GM19035 (cell line): ENCODE data around the gene FUCA1.
A peak's percentile ranks its signal among the peaks of the same experiment; 100 is the strongest.
"Not testable (repeated sequence)": the region's sequence is repeated elsewhere in the genome, so short reads cannot be mapped to it uniquely, and the experiment has no call there.

Experiments
- ATAC-seq: cut with Tn5 transposase; IDR thresholded peaks from one replicate; pipeline ENCODE4 v1.9.1; 2021; ENCODE audit not compliant: unreplicated experiment

Gene FUCA1

GRCh38 chr1:23803674-23804073, 64.4 kb downstream of the FUCA1 start:
- no peak for ATAC-seq

DNA sequence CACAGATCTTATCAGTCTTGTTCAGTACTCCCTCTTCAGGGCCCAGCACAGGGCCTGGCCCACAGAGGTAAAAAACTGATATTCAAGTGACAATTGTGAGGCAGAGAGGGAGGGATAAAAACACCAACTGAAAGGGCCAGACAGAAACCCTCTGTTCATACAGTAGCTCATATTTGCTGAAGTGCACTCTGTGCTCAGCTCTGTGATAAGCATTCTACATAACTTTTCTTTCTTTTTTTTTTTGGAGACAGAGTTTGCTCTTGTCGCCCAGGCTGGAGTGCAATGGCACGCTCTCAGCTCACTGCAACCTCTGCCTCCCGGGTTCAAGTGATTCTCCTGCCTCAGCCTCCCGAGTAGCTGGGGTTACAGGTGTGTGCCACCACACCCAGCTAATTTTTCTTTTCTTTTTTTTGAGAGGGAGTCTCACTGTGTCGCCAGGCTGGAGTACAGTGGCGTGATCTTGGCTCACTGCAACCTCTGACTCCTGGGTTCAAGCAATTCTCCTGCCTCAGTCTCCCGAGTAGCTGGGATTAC, 65.2 kb downstream of the FUCA1 start:
- ATAC-seq = not testable (repeated sequence)

DNA sequence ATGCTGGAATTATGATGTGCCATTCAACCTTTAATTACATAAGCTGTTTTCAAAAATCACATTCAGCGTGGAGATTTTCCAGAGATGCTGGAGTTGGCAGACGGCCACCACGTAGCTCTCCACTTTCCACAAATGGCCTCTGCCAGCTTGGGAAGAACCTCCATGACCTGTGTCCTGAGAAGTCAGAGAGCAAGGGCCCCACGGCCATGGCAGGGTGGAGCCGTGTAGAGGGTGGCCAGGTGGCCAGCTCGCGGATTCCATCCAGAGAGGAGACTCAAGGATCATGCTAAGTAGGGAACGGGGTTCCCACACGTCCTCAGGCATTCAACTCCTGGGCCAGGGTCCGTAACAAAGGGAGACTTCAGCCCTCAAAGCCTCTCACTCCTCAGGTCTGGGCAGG, 66.2 kb downstream of the FUCA1 start:
- ATAC-seq = no peak

- ATAC-seq = no peak
These were observed 66.7 kb downstream of the FUCA1 start for GRCh38 chr1:23801338-23801748.

GRCh38 chr1:23800400-23801337, 67.4 kb downstream of the FUCA1 start, which contains the start of gene GALE:
Gene GALE, minus strand, starts transcription at chr1:23800754. Its CDS starts 1,747 bp downstream, at chr1:23799007.
- peak; percentile 79 for ATAC-seq

DNA sequence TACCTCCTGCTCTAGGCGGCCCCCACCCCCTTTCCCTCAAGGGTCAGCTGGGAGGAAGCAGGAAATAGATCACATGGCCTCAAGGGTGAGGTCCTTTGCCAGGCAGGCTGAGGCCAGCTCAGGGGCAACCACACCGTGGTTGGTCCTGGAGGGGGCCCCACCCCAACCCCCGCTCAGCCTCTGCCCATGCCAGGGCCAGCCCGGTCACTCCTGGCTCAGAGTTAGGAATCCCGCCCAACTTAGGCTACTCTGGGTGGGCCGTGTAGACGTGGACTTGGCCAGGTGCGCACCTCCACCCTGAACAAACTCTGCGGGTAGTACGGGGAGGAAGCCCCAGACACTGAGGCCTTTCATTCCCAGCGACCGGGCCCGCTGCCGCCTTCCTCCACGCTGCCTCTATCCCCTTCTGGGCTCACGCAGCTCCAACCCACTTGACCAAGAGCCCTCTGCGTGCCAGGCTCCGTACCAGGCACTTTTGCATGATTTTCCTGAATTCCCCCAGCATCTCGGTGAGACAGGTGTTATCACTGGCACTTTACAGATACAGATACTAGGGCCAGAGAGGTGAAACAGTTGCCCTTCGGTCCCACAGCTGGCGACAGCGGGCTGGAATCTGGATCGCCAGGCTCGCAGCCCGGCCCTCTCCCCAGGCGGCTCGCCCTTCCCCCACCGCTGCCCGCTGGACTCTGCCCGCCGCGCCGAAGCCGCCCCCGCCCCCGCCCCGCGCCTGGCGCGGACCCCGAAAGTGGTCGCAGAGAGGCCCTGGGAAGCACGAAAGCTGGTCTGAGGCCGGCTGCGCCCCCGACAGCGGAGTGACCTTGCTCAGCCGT, 68.3 kb downstream of the FUCA1 start:
- ATAC-seq = peak; percentile 17

GRCh38 chr1:23799255-23799569, 68.9 kb downstream of the FUCA1 start:
- no peak for ATAC-seq

- ATAC-seq = no peak
These were observed 69.4 kb downstream of the FUCA1 start for GRCh38 chr1:23798662-23799142.

DNA sequence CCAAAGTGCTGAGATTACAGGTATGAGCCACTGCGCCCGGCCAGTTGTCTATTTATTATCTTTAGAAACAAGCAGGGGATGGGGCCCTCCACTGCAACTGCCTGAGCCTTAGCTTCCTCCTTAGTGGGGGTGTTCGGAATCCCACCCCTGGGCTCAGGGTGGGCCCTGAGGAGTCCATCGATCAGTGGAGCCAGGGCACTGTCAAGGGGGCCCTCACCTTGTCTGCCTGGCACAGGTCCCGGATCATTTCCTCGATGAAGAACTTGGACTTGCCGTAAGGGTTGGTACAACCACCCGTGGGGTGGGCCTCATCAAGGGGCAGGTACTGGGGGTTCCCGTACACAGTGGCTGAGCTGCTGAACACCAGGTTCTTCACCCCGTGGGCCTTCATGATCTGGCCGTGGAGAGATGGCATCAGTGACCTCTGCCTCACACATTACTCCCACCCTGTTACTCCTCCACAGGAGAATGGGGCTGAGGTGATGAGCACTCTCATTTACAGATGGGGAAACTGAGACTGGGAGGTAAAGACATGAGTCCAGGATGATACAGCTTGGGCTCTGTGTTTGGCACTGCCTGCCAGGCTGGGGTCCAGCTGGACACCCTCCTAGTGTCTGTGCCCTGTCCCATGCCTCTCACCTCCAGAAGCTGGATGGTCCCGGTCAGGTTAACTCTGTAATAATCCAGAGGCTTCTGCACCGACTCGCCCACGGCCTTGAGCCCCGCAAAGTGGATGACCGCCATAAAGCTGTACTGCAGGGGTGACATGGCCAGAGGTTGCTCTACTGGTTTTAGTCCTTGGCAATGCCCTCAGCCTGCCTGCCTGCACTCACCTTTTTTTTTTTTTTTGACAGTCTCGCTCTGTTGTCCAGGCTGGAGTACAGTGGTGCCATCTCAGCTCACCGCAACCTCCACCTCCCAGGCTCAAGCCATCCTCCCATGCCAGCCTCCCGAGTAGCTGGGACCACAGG, 70.3 kb downstream of the FUCA1 start:
- no peak for ATAC-seq

- no peak for ATAC-seq
These were observed 71.4 kb downstream of the FUCA1 start for GRCh38 chr1:23796466-23797271.

DNA sequence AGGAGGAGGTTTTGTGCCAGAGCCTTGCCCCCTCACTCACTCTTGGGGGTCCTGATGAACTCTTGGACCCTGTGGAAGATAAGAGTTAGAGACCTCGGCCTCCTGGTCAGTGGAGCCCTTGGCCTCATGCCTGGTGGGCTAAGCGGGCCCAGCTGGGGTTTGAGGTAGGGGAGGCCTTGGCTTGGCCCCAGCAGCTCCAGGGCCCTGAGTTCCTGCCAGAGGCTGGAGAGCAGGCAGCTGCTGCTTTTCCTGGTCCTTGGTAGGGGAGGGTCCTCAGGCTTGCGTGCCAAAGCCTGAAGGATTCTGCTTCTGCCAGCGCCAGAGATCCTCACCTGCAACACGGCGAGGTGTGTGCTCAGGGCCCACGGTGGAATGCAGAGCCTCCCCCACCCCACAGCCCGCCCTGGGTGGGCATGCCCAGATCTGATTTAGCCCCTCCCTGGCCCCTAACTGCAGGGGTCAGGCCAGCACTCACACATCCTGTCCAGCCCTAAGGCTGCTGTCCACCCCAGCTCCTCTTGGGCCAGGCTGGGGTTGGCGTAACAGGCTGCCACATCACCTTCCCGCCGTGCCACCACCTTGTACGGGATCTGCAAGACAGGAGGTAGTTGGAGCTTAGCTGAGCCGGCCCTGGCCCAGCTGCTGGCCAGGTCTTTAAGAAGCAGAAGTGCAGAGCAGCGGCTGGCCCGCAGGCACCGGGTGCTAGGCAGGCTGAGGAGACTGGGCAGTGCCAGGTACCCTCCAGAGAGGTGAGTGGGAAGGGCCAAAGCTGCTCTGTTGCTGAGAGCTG, 72.2 kb downstream of the FUCA1 start:
- ATAC-seq = no peak
